ENCODE data around the gene RIT1. TPM values are rescaled to one million over a fixed set of nuclear protein-coding genes. Genes with fewer than 3 reads are reported as not detected.

The RIT1 gene
- total RNA-seq, 1 experiment from 2014 or later, result 26.4 TPM

DNA sequence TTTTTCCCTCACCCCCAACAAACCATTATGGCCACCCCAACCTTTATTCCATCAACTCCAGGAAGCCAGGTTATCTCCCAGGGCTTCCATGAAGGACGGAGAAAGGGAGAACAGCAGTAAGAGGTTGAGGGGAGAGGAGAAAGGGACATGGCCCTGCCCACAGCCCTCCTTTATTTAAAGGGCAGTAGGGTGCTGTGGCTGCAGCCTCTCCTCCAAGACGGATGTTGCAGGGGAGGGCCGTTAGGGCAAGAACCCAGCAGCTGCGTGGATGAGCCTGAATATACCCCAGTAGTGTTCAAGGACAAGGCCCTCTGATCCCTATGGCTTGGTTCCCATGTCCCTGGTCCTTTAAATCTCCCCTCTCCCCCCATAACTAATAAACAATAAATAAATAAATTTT, 36.1 kb upstream of the RIT1 start:
- no peak overlapping the region for H3K27ac ChIP-seq (ENCODE audit: insufficient read length, low read depth, low read length)
- no peaks in the 10 kb centered on the region for H4K20me1 ChIP-seq (ENCODE audit: control insufficient read depth, insufficient read depth, insufficient read length)
- H2AK5ac ChIP-seq (ENCODE audit: insufficient read length, low read length), result no peak overlapping the region
- H2BK20ac ChIP-seq (ENCODE audit: low read depth, low read length, poor library complexity, severe bottlenecking), result no peak overlapping the region
- H2BK120ac ChIP-seq (ENCODE audit: low read depth, low read length, poor library complexity, severe bottlenecking), result no peak overlapping the region
- TF ChIP-seq, protein P1, sequence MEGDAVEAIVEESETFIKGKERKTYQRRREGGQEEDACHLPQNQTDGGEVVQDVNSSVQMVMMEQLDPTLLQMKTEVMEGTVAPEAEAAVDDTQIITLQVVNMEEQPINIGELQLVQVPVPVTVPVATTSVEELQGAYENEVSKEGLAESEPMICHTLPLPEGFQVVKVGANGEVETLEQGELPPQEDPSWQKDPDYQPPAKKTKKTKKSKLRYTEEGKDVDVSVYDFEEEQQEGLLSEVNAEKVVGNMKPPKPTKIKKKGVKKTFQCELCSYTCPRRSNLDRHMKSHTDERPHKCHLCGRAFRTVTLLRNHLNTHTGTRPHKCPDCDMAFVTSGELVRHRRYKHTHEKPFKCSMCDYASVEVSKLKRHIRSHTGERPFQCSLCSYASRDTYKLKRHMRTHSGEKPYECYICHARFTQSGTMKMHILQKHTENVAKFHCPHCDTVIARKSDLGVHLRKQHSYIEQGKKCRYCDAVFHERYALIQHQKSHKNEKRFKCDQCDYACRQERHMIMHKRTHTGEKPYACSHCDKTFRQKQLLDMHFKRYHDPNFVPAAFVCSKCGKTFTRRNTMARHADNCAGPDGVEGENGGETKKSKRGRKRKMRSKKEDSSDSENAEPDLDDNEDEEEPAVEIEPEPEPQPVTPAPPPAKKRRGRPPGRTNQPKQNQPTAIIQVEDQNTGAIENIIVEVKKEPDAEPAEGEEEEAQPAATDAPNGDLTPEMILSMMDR (conservative IDR thresholded peaks at IDR 0.05), result no peak
- H2BK5ac ChIP-seq (ENCODE audit: insufficient read length, low read length), result no peak overlapping the region
- WGBS (ENCODE audit: extremely low coverage, insufficient read length, low lambda C conversion rate), result no CpG with 5 or more reads among the region's 4 CpGs
- Mint-ChIP-seq H3K36me3 (ENCODE audit: insufficient read depth in 1 of 3, low read depth in 3 of 3) (peaks cover 28 to 65% (median 43%) of the 10 kb centered on the region in 3 experiments; a peak in 6 of 7 replicates), H3K27me3 (ENCODE audit: low read depth) (no peaks in the 10 kb centered on the region; the same call in 1 of the 2 replicates), H3K9me3 (no peaks in the 10 kb centered on the region), H3K27ac (peak overlapping the region in 1 of 3 experiments; percentile 65; a peak in 2 of 7 replicates), H3K4me1 (peaks cover 16 to 25% of the 10 kb centered on the region in 2 experiments), H3K4me3 (no peak overlapping the region)
- H3K23ac ChIP-seq (ENCODE audit: insufficient read length, low read depth, low read length), result no peak overlapping the region
- H2BK15ac ChIP-seq (ENCODE audit: low read depth, low read length), result no peak overlapping the region
- no peaks in the 10 kb centered on the region for H3K79me2 ChIP-seq (ENCODE audit: insufficient read depth, low read length)
- no peaks in the 10 kb centered on the region for H3K23me2 ChIP-seq (ENCODE audit: insufficient read length, low read depth, low read length, poor library complexity, severe bottlenecking)
- no peak overlapping the region for H3K14ac ChIP-seq (ENCODE audit: insufficient read depth, low read length)
- no peak overlapping the region for H3K9ac ChIP-seq (ENCODE audit: extremely low read depth, insufficient read length, low read length)
- no peaks in the 10 kb centered on the region for H3K9me3 ChIP-seq (ENCODE audit: control insufficient read depth, low read depth, low read length)
- H3K18ac ChIP-seq (ENCODE audit: insufficient read length, low read depth, low read length), result no peak overlapping the region
- H3K4me2 ChIP-seq (ENCODE audit: insufficient read depth, insufficient read length, low read length), result no peak overlapping the region
- H3T11ph ChIP-seq (ENCODE audit: low read length), result no peak overlapping the region
- no peaks in the 10 kb centered on the region for H3K79me1 ChIP-seq (ENCODE audit: insufficient read depth, low read depth, low read length, poor library complexity, severe bottlenecking)
- no peak overlapping the region for H2AFZ ChIP-seq (ENCODE audit: low read length)
- H4K8ac ChIP-seq (replicated peaks; ENCODE audit: insufficient read length, low read depth, low read length), result no peak overlapping the region
- H3K27me3 ChIP-seq (ENCODE audit: insufficient read depth, low read length), result no peaks in the 10 kb centered on the region
- H3K56ac ChIP-seq (ENCODE audit: insufficient read length, low read depth, low read length), result no peak overlapping the region
- H2BK12ac ChIP-seq (ENCODE audit: insufficient read length, low read depth, low read length), result no peak overlapping the region
- DNase-seq, result no peak
- no peak overlapping the region for H3K4ac ChIP-seq (ENCODE audit: low read depth, low read length)
- H4K5ac ChIP-seq (ENCODE audit: insufficient read length, low read depth, low read length), result no peak overlapping the region
- no peak overlapping the region for H4K91ac ChIP-seq (ENCODE audit: insufficient read length, low read depth, low read length)
- H3K4me1 ChIP-seq (ENCODE audit: insufficient read depth, low read length), result no peaks in the 10 kb centered on the region
